HG02884 (cell line): ENCODE data around the gene CD70.
"Not testable (repeated sequence)": the region's sequence is repeated elsewhere in the genome, so short reads cannot be mapped to it uniquely, and the experiment has no call there.

Source experiments
- ATAC-seq: cut with Tn5 transposase; IDR thresholded peaks from one replicate; pipeline ENCODE4 v1.9.1; 2021; ENCODE audit warnings: mild to moderate bottlenecking, moderate library complexity; ENCODE audit not compliant: unreplicated experiment

CD70 gene

GRCh38 chr19:6598254-6598892 is 7.4 kb upstream of the CD70 start:
- not testable (repeated sequence) for ATAC-seq

GRCh38 chr19:6597471-6598253 is 6.7 kb upstream of the CD70 start:
- ATAC-seq: not testable (repeated sequence)

- no peak for ATAC-seq
Measured at GRCh38 chr19:6596621-6597020, 5.7 kb upstream of the CD70 start.

DNA sequence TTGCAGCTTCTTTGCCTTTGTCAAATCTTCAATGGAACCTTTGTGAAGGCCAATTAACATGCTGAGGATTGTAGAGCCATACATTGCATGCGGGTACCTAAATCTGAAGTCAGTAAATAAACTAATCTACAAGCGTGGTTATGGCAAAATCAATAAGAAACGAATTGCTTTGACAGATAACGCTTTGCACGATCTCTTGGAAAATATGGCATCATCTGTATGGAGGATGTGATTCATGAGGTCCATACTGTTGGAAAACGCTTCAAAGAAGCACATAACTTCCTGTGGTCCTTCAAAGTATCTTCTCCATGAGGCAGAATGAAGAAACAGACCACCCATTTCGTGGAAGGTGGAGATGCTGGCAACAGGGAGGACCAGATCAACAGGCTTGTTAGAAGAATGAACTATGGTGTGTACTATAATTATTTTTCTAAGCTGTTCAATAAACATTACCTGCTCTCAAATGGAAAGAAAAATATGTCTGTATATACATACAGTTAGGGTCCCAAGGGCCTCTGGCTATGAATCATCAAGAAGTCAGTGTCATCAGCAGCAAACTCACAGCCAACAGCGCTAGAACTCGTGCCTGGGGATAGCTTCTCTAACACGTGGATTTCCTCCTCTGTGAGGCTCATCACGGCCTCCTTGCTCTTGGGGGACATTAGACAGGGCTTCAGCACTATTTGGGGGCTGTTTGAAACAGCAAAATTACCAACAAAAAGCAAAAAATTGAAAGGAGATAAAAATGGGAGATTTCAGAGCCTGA is 2.9 kb upstream of the CD70 start:
- no peak for ATAC-seq

DNA sequence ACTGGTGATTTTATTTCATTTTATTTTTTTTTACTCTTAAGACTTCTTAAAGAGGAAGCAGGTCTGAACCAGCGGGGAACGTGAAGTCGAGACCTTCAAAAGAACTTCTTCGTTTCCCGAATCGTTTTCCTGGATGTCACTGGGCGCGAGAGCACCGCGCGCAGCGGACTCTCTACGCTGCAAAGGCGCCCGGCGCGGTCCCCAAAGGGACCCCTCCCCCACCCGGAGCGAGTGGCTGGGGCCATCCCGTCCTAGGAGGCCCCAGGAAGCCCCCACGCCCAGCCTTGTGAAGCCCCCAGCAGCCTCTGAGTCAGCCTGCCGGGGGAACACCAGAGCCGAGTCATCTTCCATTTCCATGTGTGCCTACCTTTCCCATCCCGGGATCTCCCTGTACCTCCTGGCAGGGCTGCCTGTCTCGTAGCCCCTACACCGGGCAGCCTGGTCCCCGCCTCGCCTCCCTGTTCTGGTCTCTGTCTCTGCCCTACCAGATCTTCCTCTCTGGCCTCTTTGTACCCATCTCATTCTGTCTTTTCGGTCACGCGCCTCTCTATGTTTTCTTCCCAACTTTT is 608 bp downstream of the CD70 start:
- no peak for ATAC-seq

DNA sequence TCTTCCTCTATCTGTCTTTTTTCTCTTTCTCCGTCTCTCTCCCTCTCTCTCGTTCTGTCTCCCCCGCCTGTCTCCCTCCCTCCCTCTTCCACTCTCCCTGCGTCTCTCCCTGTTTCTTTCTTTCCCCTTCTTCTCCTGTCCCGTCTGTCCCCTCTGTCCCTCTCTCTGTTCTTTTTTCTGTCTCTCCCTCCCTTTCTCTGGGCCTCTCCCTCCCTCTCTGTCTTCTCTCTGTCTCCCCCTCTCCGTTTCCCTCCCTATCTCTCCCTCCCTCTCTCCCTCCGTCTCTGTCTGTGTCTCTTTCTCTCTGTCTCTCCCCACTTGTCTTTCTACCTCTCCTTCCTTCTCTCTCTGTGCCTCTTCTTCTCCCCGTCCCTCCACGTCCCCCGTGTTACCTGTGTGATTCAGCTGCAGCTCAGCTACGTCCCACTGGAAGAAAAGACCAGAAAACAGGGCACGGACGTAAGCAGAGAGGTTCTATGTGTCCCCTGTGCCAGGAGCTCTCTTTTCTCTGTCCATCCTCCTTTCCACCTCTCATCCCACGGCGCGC is 1.2 kb downstream of the CD70 start:
- no peak for ATAC-seq

DNA sequence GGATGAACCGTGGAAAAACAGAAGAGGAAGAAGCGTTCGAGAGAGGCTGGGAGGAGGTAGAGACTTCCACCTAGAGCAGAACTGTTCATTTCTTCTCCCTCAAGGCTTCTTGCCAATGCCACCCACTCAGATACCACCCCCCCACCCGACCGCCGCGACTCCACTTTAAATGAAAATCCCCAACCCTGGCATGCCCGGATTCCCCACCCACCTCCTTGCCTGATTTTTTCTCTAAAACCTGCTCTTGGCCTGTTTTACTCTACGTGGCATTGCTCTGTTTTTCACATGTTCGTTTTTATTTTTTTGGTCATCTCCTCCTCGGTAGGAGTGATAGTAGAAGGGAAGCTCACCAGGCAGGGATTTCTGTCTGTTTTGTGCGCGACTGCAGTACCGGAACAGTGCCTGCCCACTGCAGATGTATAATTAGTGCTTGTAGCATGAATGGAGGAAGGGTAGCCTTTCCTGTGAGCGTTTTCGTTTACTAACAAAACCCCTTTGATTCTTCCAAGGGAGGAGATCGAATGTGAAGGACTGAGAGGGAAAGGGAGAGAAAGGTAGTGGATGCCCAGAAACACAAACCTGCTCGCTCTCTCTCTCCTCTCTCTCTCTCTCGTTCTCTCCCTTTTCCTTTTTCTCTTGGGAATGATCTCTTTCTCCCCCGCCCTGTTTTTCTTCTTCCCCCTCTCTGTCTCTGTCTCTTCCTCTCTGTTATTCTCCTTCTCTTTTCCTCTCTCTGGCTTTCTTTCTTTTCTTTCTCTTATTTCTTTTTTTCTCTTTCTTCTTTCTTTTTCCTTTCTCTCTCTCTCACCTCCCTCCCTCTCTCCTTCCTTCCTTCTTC is 2.2 kb downstream of the CD70 start:
- no peak for ATAC-seq

DNA sequence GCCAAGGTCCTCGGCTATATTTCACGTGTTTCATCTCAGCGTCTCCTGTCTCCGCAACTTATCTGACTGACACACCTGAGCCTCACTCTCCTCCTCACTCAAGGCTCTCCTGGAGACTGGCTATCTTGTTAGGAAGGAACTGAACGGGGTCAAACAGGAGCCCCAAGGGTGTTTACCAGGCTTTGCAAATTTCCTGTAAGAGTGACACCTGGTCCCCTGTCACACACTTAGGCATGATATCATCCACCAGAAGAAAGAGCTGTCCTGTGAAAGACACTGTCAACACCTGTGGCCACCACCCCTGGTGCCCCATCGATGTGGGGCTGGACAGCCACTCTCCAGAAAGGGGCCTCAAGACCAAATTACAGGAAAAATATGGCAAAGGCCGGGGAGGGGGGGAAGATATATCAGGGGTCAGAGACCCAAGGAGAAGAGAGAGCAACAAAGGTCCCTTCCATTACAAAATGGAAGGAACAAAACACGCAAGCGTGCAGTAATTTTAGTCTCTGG is 2.9 kb downstream of the CD70 start:
- ATAC-seq: no peak

- no peak for ATAC-seq
Measured at GRCh38 chr19:6587093-6587820, 3.7 kb downstream of the CD70 start.

- no peak for ATAC-seq
Measured at GRCh38 chr19:6586726-6587092, 4.2 kb downstream of the CD70 start.

GRCh38 chr19:6586056-6586455 is 4.9 kb downstream of the CD70 start:
- ATAC-seq: no peak

DNA sequence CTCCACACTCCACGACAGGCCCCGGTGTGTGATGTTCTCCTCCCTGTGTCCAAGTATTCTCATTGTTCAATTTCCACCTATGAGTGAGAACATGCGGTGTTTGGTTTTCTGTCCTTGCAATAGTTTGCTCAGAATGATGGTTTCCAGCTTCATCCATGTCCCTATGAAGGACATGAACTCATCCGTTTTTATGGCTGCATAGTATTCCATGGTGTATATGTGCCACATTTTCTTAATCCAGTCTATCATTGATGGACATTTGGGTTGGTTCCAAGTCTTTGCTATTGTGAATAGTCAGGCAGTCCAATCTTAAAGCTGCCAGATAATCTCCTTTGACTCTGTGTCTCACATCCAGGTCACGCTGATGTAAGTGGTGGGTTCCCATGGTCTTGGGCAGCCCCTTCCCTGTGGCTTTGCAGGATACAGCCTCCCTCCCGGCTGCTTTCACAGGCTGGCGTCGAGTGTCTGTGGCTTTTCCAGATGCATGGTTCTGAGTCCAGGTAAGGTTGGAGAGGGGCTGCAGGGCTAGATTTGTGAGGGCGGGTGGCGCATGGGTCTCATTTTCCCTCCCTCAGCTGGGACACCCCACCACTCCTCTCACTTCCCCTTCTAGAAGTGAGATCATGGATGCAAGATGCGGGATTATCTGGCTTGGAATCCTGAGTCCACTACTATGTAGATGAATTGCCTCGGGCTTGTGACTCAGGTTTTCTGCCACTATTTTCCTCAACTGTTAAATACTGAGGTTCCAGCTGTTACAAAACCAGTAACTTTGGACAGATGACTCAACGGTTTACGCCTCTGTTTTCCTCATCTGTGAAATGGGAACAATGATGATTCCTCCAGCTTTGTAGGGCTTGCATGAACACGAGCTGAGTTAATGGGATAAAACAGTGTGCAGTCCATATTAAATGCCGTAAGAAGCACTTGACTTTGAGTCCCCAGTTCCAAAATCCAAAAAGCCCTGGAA is 8.2 kb downstream of the CD70 start:
- ATAC-seq: not testable (repeated sequence)

GRCh38 chr19:6580313-6580712 is 10.6 kb downstream of the CD70 start:
- no peak for ATAC-seq

DNA sequence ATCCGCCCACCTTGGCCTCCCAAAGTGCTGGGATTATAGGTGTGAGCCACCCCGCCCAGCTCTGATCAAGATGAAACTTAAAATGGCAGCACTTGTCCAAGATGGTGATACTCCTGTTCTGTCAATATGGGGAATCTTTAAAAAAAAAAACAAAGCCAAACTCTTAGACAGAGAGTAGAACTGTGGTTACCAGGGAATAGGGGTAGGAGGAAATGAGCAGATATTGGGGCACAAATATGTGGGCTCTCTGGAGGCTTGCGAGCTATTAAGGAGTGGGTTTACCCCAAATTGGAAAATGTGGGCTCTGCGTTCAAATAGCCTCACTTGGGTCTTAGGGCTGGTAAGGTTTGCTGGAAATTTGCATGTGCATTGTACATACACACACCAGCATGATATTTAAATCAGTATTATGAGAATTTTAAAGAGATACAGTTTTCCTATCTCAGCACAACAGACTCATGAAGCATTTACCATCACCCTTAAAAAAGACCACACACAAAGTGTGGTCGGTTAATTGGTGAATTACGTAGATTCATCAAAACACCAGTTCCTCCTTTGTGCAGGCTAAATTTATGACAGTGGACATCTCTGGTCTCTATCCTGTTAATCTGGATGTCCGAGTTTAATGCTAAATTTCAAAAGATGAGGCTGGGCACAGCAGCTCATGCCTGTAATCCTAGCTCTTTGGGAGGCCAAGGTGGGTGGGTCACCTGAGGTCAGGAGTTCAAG is 11.3 kb downstream of the CD70 start:
- ATAC-seq: no peak

DNA sequence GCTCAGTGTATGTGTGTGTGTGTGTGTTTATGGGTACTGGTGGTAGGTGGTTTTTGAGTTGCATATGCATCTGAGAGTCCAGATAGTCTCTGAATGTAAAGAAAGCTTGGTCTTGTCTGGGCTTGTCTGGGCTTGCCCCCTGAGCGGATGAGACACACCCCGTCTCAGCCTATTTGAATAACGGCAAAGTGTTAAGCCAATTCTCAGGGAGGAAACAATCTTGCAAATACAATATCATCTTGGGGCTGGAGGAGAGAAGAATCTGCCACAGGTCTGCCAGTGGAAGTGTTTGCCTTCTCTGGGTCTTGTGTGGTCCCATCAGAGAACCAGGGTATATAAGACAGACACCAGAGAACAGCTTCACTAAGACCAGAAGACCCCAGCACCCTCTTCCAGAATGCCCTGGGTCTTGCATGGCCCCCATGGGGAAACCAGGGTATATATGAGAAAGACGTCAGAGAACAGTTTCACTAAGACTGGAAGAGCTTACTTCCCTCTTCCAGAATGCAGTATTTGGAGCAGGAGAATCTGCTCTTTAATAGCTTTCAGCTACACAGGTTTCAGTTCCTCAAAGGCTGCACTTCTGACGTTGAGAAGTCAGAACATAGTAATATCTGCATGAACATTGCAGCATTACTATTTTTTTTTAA is 13.3 kb downstream of the CD70 start:
- ATAC-seq: peak; percentile 59

DNA sequence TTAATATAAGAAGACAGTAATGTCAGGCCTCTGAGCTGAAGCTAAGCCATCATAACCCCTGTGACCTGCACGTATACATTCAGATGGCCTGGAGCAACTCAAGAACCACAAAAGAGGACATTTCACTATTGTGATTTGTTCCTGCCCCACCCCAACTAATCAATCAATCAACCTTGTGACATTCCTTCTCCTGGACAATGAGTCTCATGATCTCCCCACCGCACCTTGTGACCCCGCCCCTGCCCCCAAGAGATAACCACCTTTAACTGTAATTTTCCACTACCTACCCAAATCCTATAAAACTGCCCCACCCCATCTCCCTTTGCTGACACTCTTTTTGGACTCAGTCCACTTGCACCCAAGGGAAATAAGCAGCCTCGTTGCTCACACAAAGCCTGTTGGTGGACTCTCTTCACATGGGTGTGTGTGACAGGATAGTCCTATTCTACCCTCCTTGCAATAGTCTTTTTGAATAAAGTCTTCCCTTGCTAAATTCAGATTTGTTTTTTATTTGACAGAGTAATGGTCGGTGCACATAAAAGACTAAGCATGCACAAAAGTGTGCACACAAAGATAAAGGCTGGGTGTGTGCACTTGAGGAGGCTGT is 14.0 kb downstream of the CD70 start:
- no peak for ATAC-seq

GRCh38 chr19:6573350-6573749 is 17.6 kb downstream of the CD70 start:
- no peak for ATAC-seq
